NOMO-1 (cell line): ENCODE data around the gene CTAGE6.
A peak's percentile ranks its signal among the peaks of the same experiment; 100 is the strongest.
"Not testable (repeated sequence)": the region's sequence is repeated elsewhere in the genome, so short reads cannot be mapped to it uniquely, and the experiment has no call there.

Experiments
- DNase-seq, 2 experiments: peaks; one replicate each; lab custom pipeline; 2025; ENCODE audit not compliant: unreplicated experiment in 2 of 2; lab: John Stamatoyannopoulos, UW

The CTAGE6 gene, protein sequence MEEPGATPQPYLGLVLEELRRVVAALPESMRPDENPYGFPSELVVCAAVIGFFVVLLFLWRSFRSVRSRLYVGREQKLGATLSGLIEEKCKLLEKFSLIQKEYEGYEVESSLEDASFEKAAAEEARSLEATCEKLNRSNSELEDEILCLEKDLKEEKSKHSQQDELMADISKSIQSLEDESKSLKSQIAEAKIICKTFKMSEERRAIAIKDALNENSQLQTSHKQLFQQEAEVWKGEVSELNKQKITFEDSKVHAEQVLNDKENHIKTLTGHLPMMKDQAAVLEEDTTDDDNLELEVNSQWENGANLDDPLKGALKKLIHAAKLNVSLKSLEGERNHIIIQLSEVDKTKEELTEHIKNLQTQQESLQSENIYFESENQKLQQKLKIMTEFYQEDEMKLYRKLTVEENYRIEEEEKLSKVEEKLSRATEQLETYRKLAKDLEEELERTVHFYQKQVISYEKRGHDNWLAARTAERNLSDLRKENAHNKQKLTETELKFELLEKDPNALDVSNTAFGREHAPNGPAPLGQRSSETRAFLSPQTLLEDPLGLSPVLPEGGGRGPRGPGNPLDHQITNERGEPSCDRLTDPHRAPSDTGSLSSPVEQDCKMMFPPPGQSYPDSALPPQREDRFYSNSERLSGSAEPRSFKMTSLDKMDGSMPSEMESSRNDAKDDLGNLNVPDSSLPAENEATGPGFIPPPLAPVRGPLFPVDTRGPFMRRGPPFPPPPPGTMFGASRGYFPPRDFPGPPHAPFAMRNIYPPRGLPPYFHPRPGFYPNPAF

DNA sequence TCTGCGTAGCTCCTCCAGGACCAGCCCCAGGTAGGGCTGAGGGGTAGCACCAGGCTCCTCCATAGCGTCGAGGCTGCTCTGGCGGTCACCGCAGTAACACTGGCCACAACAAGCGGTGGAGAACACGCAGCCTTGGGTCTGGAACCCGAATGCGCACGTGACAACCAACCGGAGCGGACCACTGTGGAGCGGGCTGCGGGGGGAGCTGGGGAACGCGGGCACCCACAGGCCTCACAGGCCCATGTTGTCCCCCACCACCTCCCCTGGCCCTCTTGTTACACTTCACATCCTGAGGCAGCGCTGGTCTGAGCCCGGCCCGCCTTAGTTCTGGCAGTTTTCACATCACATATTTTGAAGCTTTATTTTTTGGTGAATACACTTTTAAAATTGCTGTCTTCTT lies at the start of gene CTAGE6:
Gene CTAGE6 (minus strand): TSS at position 101 of the 400 bp plus-strand sequence. CDS start 38 bp downstream, at position 63.
- DNase-seq: not testable (repeated sequence)

DNA sequence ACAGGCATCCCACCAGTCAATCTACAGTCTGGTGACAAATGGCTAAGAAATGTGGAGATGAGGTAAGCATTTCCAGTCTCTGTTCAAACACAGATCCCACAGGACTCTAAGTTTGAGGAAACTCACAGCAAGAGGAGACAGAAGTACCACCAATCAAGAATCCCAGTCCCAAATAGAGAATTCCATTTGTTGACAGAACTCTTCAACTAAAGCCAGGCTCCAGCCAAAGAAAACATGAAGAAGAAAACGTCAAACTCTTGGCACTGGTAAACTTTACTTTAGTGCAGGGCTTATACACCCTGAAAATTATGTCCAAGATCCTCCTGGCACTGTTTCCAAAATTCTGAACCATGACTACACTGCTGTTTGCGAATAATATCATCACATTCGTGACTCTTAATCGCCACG lies 49.2 kb upstream of the CTAGE6 start:
- DNase-seq: not testable (repeated sequence)

DNA sequence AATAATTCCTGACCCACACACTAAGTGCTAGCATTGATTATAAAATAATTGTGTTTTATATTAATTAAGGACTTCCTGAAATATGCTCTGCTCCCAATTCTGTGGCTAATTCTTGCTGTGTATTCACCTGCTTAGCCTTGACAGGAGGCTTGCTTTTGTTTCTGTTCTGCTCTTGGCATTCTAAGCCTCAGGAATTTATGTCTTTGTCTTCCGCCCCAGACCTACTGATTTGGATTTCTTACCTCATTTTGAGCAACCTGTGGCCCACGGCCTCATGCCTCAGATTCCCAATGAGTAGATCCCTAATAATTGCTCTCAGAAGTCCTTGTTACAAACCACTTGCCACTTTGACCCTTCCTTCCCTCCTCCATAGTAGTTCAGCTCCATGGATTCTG lies 40.4 kb upstream of the CTAGE6 start:
- DNase-seq: not testable (repeated sequence)

DNA sequence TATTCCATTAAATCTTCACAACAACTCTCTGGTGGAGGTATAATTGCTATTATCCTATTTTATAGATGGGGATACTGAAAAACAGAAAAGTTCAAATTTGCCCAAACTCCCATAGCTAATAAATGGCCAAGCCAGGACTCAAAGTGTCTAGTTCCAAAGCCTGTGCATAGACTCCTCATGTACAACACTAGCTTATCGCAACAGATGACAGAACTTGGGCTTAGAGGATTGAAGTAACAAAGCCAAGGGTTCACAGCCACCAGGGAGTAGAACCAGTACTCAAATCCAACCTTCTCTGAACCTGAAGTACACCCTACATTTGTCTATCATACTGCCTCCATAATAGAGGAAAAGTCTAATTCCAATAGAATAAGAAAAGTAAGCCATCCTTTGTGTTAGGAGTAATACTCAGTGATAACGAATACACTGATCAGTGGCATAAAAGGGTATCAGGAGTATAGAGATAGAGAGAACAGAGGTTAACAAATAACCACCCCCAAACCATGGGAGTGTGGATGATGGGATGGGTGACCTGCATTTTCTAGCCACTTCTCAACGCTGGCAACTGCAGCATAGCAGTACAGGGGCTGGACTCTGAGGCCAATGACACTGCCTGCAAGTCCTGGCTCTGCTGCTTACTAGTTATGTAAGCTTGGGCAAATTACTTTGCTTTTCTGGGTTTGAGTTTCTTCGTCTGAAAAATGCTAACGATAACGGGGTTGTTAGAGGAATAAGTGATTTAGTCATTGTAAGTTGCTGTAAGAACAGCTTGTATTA lies 39.8 kb upstream of the CTAGE6 start:
- DNase-seq: not testable (repeated sequence)

DNA sequence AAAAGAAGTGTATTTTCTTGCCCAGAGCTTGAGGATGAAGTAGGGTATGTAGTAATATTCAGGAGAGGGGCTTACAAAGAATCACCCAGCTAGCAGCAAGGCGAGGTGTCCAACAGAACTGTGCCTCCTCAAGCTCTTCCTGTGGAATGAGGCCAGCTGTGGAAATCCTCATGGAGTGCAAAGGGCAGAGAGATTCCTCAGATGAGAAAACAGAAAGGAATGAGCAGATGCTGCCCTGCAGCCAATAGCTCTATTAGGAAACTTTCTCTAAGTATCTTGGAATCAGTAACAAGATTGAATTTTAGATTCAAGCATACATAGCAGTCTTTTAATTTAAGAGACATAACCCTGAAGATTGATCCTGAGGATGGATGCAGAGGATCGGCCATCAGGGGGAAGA lies 38.2 kb upstream of the CTAGE6 start:
- not testable (repeated sequence) for DNase-seq

DNA sequence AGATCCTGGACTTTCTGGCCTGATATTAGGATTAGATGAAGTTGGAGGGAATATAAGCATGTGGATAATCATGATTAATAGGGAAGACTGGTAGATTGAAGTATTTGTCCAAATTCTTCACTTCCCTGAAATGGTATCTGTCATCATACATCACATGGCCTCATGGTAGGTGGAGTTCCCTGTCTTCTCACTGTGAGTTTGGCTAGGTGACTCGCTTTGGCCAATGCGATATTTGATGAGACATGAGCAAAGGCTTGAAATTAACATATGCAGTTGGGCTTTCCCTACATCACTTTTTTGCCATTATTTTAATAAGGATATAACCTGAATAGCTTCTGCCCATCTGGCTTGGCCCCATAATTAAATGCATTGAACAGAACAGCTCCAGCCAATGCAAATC lies 35.1 kb upstream of the CTAGE6 start:
- DNase-seq: not testable (repeated sequence)

DNA sequence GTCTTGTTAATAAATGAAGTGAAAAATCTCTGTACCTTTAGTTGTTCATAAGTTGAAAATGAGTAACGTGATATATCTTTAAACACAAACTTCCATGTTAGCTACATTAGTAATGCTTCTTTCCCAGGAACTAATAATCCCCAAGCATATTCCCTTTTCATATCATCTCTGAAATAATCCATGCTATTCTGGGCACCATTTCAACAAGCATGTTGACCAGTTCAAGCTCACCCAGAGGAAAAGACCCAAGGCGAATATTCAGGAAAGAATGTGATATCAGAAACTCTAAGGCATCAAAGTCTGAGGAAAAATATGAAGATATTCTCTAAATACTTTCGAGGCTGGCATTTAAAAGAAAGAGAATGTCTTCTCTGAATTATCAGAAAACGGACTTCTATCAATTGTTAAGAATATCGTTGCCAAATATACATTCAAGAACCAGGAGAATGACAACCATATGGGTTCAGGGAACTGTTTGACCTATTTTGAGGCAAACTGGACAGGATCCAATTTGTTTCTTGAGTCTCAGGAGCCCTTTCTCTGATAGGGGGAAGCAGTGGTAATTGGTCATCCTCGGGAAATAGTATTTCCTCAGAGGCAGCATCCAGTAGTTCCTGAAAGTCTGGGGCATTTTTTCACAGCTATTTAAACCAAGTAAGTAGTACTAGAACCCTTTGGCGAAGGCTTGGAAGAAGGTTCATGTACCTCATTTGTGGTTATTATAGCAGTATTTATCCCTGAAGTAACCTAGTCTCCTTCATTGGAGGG lies 28.1 kb upstream of the CTAGE6 start:
- DNase-seq: not testable (repeated sequence)

DNA sequence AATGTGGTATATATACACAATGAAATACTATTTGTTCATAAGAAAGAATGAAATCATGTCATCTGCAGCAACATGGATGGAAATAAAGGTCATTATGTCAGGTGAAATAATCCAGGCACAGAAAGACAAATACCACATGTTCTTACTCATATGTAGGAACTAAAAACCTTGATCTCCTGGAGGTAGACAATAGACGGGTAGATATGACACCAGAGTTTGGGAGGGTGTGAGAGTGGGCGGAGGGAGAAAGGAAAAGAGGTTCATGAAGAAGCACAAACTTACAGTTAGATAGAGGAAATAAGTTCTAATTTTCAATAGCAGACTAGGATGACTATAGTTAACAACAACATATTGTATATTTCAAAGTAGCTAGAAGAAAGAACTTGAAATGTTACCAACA lies 22.1 kb upstream of the CTAGE6 start:
- not testable (repeated sequence) for DNase-seq

DNA sequence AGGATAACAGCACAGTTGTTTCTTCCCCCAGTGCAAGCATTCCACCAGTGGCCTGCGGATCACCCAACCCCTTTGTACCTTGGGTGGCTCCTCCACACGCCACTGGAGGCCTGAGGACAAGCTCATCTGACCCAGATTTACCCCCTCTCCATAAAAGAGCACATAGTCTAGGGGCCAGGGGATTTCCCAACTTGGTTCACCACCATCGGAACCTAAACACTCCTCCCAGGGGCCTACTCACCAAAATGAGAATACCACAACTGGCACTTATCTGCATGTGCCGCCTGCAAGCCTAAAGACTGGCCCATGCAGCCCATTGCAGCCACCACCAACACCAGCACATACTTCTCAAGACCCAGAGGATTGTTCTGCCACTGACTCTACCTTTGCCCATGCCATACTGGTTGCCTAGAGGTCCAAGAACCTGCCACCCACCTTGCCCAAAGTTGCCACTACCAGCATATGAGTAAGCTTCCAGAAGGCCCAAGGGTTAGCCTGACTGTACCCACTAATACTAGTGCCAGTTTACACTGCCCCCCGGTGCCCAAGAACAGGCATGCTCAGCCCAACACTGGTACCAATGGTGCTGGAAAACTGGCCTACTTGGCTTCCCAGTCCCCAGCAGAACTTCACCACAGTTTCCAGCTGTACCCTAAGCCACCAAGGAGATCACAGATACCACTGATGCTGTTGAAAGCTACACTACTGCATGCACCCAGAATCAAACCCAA lies 15.4 kb upstream of the CTAGE6 start:
- DNase-seq: not testable (repeated sequence)

DNA sequence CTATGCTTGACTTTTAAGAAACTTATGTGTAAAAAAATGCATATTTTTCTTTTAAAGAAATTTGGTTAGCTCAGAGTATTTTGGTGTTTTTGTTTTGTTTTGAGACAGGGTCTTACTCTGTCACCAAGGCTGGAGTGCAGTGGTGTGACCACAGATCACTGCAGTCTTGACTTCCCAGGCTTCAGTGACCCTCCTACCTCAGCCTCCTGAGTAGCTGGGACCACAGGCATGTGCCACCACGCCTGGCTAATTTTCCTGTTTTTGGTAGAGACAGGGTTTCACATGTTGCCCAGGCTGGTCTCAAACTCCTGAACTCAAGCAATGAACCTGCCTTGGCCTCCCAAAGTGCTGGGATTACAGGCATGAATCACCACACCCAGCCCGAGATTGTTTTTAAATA lies 10.0 kb upstream of the CTAGE6 start:
- not testable (repeated sequence) for DNase-seq

DNA sequence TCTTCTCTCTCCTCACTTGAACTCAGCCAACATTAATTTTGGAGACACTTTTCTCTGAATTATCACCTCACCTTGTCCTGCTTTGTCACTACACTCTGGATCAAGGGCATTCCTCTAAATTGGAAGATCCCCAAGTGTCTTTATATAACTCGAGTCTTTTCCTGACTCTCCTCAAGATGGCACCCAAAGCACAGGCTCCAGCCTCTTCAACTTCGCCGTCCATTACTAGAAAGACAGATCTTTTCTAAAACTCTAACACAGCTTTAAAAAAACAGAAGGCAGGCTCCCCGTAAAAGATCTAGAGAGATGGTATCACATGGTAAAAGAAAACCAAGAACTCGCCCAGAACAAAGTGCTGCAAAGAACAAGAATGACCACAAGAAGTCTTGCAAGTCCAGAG lies 8.2 kb upstream of the CTAGE6 start:
- not testable (repeated sequence) for DNase-seq

DNA sequence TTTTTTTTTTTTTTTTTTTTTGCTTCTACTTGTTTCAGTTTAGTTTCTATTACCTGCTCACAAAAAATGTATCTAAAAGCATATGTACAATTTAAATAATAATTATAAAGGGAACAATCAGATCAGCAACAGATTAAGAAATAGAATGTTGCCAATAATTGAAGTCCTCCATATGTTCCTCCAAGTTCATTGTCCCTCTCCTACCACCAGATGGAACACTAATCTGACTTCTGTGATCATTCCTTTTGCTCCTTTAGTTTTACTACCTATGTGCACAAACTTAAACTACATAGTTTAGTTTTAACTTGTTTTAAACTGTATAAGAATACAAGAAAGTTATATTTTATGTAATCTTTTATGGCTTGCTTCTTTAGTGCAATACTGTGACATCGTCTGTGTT lies 5.6 kb upstream of the CTAGE6 start:
- DNase-seq: not testable (repeated sequence)

DNA sequence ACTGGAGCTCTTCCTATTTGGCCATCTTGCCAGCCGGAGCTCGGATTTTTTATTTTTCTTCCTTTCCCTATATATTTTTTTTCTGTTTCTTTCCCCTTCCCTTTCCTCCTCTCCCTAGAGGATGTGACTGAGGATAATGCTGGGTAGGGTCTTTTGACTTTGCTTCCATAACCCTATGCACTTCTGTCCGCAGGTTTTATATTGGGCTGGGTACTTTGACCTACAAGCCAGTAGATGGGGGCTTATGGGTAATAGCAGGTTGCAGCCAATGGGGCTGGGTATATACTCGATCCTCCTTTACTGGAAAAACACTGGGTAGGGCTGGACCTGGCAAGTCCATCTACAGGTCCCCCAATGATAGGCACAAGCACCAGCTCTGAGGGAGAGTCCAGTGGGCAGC lies 12.2 kb downstream of the CTAGE6 start:
- not testable (repeated sequence) for DNase-seq

DNA sequence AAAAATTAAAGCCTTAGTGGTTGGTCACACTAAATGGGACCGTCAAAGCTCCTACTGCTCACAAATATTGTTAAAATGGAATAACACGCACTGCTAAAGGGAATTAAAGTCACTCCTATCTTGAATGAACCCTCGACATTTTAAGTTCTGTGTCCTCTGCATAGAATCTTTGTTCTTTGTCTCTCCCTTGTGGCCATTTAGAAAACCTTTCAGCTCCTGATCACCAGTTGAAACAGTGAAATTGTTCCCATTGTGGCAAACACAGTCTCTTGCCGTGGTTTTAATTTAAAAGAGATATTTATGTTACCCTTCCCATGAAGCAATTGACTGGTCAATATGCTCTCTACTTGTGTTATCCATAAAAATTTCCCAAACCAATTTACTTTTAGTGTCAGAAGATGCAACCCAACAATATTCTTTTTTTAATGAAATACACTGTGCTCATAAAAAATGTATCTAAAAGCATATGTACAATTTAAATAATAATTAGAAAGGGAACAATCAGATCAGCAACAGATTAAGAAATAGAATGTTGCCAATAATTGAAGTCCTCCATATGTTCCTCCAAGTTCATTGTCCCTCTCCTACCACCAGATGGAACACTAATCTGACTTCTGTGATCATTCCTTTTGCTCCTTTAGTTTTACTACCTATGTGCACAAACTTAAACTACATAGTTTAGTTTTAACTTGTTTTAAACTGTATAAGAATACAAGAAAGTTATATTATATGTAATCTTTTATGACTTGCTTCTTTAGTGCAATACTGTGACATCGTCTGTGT lies 20.3 kb downstream of the CTAGE6 start:
- peak in 1 of 2 experiments; percentile 3 for DNase-seq

DNA sequence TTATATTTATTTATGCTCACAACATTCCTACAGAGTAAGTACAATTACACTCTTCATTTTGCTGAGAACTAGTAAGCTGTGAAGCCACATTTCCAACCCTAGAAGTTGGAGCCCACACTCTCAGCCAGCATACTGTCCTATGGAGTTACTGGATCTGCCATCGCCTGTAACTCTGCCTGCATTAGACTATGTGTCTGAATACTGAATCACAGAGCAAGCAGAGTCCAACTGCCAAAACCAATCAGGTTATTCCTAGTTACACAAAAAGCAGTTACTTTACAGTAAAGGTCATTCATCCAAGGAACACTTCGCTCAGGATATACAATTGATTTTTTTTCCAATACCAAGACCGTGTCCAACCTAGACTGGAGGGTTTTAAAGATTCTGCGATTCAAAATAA lies 21.5 kb downstream of the CTAGE6 start:
- DNase-seq: no peak

DNA sequence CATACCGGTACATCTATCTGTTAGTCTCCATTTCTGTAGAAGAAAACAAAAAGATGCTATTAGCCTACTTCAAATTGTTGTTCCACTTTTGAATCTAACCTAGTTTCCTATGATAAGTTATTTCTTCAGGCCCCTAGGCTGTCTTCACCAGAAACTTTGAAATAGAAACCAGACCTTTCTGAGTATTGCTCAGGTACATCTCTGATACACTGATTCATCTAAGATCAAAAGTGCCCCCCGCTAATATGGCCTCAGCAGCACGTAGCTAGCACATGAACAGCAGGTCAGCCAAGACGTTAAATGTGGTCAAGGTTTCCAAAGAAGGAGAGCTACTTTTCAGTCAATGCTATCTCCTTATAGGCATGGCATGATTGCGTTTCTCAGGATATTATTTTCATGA lies 23.6 kb downstream of the CTAGE6 start:
- no peak for DNase-seq

DNA sequence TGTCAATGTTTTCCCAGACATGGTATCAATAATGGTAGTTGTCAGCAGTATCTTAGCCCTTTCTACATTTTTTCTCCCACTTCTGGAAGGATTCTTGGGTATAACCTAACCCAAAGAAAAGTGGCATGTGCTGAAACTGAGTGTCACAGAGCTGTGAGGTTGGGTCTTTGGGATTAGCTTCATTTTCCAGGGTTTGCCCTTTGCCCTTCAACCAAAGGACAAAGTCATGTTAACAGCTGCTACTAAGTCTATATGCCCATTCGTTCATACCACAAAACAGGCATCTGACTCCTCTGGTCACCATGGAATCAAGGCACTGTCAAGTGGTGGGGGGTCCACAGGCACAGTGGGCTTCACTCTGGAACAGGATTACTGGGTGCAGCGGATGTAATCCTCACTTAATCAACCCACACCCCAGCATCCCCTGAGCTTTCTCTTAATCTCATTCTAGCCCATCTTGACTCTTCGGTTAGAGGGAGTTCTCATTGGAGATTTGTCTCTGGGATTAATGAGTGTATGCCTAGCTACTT lies 29.1 kb downstream of the CTAGE6 start:
- DNase-seq: no peak

DNA sequence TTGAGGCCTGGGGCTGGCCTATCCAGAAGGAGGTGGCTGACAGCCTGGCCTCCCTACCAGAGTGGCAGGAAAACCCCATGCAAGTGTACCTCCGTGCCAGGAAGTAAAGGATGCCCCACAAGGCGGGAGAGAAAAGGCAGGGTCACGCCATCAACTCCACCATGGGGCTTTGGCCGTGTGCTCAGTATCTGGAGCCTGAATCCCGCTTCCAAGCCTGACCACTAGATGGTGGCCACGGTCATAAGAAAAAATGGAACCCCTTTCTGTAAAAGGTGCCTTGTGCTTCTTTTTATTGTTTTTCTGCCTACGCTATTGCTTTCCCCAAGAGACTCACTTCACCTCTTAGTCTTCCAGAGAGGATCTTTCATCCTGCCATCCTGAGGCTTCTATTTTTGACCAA lies 29.9 kb downstream of the CTAGE6 start:
- DNase-seq: not testable (repeated sequence)

DNA sequence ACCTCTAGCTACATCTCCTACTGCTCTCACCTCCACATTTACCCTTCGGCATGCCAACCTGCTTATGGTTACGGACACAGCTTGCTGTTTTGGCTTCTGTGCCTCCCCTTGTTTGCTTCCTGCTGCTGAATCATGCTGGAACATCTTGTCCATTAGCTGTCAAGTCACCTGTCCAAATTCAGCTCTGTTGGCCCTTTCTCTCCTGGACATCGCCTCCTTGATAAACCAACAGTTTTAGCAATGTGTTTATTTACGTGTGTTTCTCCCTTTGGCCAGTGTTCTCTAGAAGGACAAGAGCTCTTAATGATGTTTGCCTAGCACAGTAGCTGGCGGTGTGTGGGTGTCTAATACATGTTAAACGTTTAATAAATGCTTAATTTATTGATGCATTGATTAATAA lies 31.4 kb downstream of the CTAGE6 start:
- DNase-seq: not testable (repeated sequence)
